HepG2 (cell line): Measurements from ENCODE around the gene RCC1. TPM values are rescaled to one million over a fixed set of nuclear protein-coding genes. Genes with fewer than 3 reads are reported as not detected.

ENCODE experiments used
- ATAC-seq: fragments of 200-7000 bp; cut with Tn5 transposase; 3 replicates; pipeline ENCODE4 v1.9.1; 2020; ENCODE audit warnings: mild to moderate bottlenecking, moderate library complexity
- BruUV-seq: library from RNA; stranded (reverse); fragments of 400-500 nt; replicated peaks from 2 replicates; lab custom pipeline; 2021; lab: Mats Ljungman, UMichigan
- CTCF ChIA-PET: fragments of 300-600 bp; formaldehyde crosslinking; extraction: SDS; loops from one replicate; lab custom pipeline; 2021; ENCODE audit warnings: low total read pairs, inconsistent platforms, low intra/inter-chr PET ratio; lab: Yijun Ruan, JAX
- POLR2A ChIA-PET: fragments of 350-600 bp; sonication (Branson Sonifier 250); formaldehyde crosslinking; loops from one replicate; lab custom pipeline; 2020; ENCODE audit warnings: antibody characterized with exemption, inconsistent platforms; lab: Yijun Ruan, JAX
- DNase-seq: peaks from one replicate; pipeline ENCODE4 v3.0.0-alpha.2; 2015; ENCODE audit warnings: low spot score
- FAIRE-seq: peaks from 3 replicates; lab custom pipeline; 2011; peaks lifted over from hg19 to GRCh38; lab: Jason Lieb, UNC
- H2AFZ ChIP-seq: one replicate; pipeline ENCODE4 v1.6.1; 2011; ENCODE audit warnings: low read length, inconsistent platforms
- H3K27ac ChIP-seq: fragments of 300-600 bp; 3 replicates; pipeline ENCODE4 v1.8.0; 2011; ENCODE audit warnings: mixed run types, mild to moderate bottlenecking, mixed read lengths, low read length, inconsistent platforms; ENCODE audit not compliant: insufficient read depth; ENCODE audit errors: extremely low read length
- H3K27me3 ChIP-seq, 2 experiments: fragments of 200-600 bp in 1 of 2; 2 replicates in 1 of 2; 3 replicates in 1 of 2; pipeline versions ENCODE4 v1.6.0 to v1.8.0; 2011; ENCODE audit warnings: low read length in 2 of 2, mild to moderate bottlenecking in 2 of 2, moderate library complexity in 2 of 2, inconsistent platforms in 1 of 2; ENCODE audit not compliant: insufficient read depth in 2 of 2, control insufficient read depth in 1 of 2
- H3K36me3 ChIP-seq, 2 experiments: fragments of 200-600 bp in 1 of 2; replicated peaks in 1 of 2; 2 replicates in 1 of 2; 3 replicates in 1 of 2; pipeline versions ENCODE4 v1.5.1 to v1.8.0; 2011; ENCODE audit warnings: low read length in 2 of 2, inconsistent platforms in 1 of 2; ENCODE audit not compliant: insufficient read depth in 2 of 2, control insufficient read depth in 1 of 2
- H3K4me1 ChIP-seq: 2 replicates; pipeline ENCODE4 v1.5.1; 2012; ENCODE audit warnings: low read length, inconsistent platforms; ENCODE audit not compliant: insufficient read depth
- H3K4me2 ChIP-seq: 2 replicates; pipeline ENCODE4 v1.6.0; 2011; ENCODE audit warnings: low read depth, low read length, inconsistent platforms
- H3K4me3 ChIP-seq, 3 experiments: fragments of 200-600 bp in 1 of 3; sonication (generic), shearing (Covaris generic) in 1 of 3; replicated peaks in 1 of 3; 2 replicates each; pipeline ENCODE4 v1.5.1; 2011 to 2016; ENCODE audit warnings: low read length in 3 of 3, inconsistent platforms in 2 of 3, low read depth in 2 of 3, mild to moderate bottlenecking in 2 of 3, control low read depth in 1 of 3, mixed read lengths in 1 of 3; ENCODE audit not compliant: insufficient read depth in 1 of 3
- H3K79me2 ChIP-seq: one replicate; pipeline ENCODE4 v1.6.1; 2011; ENCODE audit warnings: low read length, inconsistent platforms; ENCODE audit not compliant: insufficient read depth
- H3K9ac ChIP-seq: 2 replicates; pipeline ENCODE4 v1.6.0; 2011; ENCODE audit warnings: mild to moderate bottlenecking, low read depth, low read length, inconsistent platforms; ENCODE audit not compliant: insufficient read depth
- H3K9me3 ChIP-seq: 2 replicates; pipeline ENCODE4 v1.5.1; 2012; ENCODE audit warnings: mild to moderate bottlenecking, low read length
- H4K20me1 ChIP-seq: 2 replicates; pipeline ENCODE4 v1.6.0; 2011; ENCODE audit warnings: inconsistent platforms, mild to moderate bottlenecking, low read length, moderate library complexity; ENCODE audit not compliant: insufficient read depth
- ADNP ChIP-seq: sonication (generic); formaldehyde crosslinking; IDR thresholded peaks from 2 replicates; pipeline ENCODE4 v1.4.0; 2020; ENCODE audit warnings: missing genetic modification reagents
- HMG20A ChIP-seq: IDR thresholded peaks from 2 replicates; pipeline ENCODE4 v1.6.1; 2016; ENCODE audit warnings: borderline replicate concordance
- MXD4 ChIP-seq: IDR thresholded peaks from 2 replicates; pipeline ENCODE4 v1.6.1; 2016; ENCODE audit warnings: mild to moderate bottlenecking, missing biosample characterization, missing genetic modification reagents
- RBM22 ChIP-seq: fragments of 200-400 bp; formaldehyde crosslinking; optimal IDR thresholded peaks from 2 replicates; pipeline ENCODE3; 2017; ENCODE audit warnings: mild to moderate bottlenecking, low read length, moderate library complexity
- ZKSCAN8 ChIP-seq: IDR thresholded peaks from 2 replicates; pipeline ENCODE4 v1.6.1; 2016; ENCODE audit warnings: borderline replicate concordance, missing genetic modification reagents, missing compliant biosample characterization
- ZNF563 ChIP-seq: sonication (generic); formaldehyde crosslinking; IDR thresholded peaks from 2 replicates; pipeline ENCODE4 v1.8.0; 2022; ENCODE audit warnings: mild to moderate bottlenecking, moderate library complexity, missing genetic modification reagents
- WGBS: methylation state at CpG from one replicate; pipeline ENCODE4 v1.1.6; 2017; ENCODE audit warnings: low lambda C conversion rate; 5-methylcytosine and 5-hydroxymethylcytosine counted together
- in situ Hi-C: cut with HindIII; loops from 2 replicates; pipeline ENCODE4 v1.10.0; 2017; ENCODE audit warnings: low pct_unique_long_range_greater_than_20kb; ENCODE audit not compliant: extremely low pct_ligation_motif_present
- intact Hi-C: fragments of 100-400 bp; cut with micrococcal nuclease; formaldehyde crosslinking; loops from one replicate; pipeline ENCODE4 v1.10.0; 2022; ENCODE audit not compliant: unreplicated experiment
- polyA plus RNA-seq, 8 experiments: library from polyadenylated mRNA; depleted of rRNA in 3 of 8; stranded (reverse) in 7 of 8; unstranded in 1 of 8; fragments of >200 nt; fragmentation: Illumina TruSeq in 4 of 8; extraction: Trizol in 4 of 8; gene quantifications; 2 replicates each; pipeline versions ENCODE4 v1.2.1 to v1.2.3, GENCODE V29; 2011 to 2016; ENCODE audit warnings: low read depth in 4 of 8, missing spikeins in 1 of 8, mixed read lengths in 1 of 8; ENCODE audit not compliant: insufficient read depth in 1 of 8
- total RNA-seq, 5 experiments: library from RNA; depleted of rRNA; stranded (reverse); fragments of >200 nt; fragmentation: Illumina TruSeq; extraction: Trizol; gene quantifications; 2 replicates each; pipeline ENCODE4 v1.2.3, GENCODE V29; 2016; ENCODE audit warnings: low read depth in 1 of 5
- TF ChIP-seq, protein P1 (sequence below): sonication (generic); formaldehyde crosslinking; IDR thresholded peaks from 2 replicates; pipeline ENCODE4 v1.5.1; 2020; ENCODE audit warnings: missing genetic modification reagents, mild to moderate bottlenecking, borderline replicate concordance
- TF ChIP-seq, protein P2 (sequence below): sonication (generic); formaldehyde crosslinking; IDR thresholded peaks from 2 replicates; pipeline ENCODE4 v1.8.0; 2022; ENCODE audit warnings: missing genetic modification reagents, mild to moderate bottlenecking, moderate library complexity, borderline replicate concordance

Gene RCC1
- total and polyA plus RNA-seq, 2 of the 13 experiments (the other 11 are each of a cell fraction or from before 2014, with no cell fraction given): 47.2 to 80.8 TPM

DNA sequence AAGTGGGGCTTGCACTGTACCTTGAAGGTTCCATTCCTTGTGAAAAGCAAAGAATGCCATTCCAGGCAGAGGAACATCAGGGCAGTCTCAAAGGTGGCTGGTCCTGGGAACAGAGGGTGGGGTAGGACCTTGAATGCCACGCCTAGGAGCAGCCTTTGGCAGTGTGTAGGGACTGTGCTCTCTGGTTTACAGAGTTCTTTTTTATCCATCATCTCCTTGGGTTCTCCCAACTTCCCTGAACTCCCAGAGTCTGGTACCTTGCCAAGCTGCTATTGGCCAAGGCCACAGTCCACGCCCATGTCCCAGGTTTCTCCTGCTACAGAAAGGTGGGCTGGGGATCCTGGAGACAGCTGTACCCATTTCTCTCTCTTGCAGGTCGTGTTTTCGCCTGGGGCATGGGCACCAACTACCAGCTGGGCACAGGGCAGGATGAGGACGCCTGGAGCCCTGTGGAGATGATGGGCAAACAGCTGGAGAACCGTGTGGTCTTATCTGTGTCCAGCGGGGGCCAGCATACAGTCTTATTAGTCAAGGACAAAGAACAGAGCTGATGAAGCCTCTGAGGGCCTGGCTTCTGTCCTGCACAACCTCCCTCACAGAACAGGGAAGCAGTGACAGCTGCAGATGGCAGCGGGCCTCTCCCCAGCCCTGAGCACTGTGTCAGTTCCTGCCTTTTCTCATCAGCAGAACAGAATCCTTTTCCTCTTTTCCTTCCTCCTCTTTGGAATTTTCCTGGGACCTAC lies 31.8 kb downstream of the RCC1 start (continued):
- no peak for TF ChIP-seq ZNF563 (CRISPR knock-in tag)
- TF ChIP-seq ZKSCAN8 (CRISPR knock-in tag): no peak
- TF ChIP-seq HMG20A (CRISPR knock-in tag): no peak
- no peak for TF ChIP-seq MXD4 (CRISPR knock-in tag)
- TF ChIP-seq, protein P1, sequence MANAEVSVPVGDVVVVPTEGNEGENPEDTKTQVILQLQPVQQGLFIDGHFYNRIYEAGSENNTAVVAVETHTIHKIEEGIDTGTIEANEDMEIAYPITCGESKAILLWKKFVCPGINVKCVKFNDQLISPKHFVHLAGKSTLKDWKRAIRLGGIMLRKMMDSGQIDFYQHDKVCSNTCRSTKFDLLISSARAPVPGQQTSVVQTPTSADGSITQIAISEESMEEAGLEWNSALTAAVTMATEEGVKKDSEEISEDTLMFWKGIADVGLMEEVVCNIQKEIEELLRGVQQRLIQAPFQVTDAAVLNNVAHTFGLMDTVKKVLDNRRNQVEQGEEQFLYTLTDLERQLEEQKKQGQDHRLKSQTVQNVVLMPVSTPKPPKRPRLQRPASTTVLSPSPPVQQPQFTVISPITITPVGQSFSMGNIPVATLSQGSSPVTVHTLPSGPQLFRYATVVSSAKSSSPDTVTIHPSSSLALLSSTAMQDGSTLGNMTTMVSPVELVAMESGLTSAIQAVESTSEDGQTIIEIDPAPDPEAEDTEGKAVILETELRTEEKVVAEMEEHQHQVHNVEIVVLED (CRISPR knock-in tag): no peak

DNA sequence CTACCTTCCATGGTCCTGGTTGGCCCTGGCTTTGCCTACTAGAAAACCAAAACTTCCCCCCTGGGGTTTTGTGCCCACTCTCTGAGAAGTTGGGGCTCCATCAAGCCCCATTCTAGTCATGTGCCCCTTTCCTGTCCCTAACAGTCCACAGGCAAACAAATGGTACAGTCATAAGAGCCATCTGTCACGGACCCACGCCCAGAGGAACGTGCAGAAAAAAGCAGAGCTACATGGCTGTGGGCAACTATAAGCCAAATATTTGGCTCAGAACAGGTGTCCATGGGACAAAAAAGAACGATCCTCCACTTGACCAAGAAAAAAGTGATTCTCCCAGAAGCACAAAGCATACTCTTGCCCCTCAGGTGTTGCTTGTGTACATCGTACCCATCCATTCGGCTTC lies 32.4 kb downstream of the RCC1 start:
- POLR2A ChIA-PET: no interaction called here
- H3K27me3 ChIP-seq: no peaks in the 10 kb centered on the region

More for the DNA sequence above, 32.4 kb downstream of the RCC1 start:
- CTCF ChIA-PET: no interaction called here
- Histone ChIP-seq H3K4me3 (no peak overlapping the region), H3K4me2 (no peak overlapping the region), H3K9me3 (no peaks in the 10 kb centered on the region), H3K36me3 (peaks cover 27 to 43% of the 10 kb centered on the region in 2 experiments), H3K27ac (no peak overlapping the region), H2AFZ (no peak overlapping the region), H3K9ac (no peak overlapping the region), H3K79me2 (no peaks in the 10 kb centered on the region), H4K20me1 (no peaks in the 10 kb centered on the region), H3K4me1 (peaks cover 10% of the 10 kb centered on the region; the same call in 1 of the 2 replicates)
- TSS peak; percentile 74 for BruUV-seq
- ATAC-seq (no peak), DNase-seq (no peak), FAIRE-seq (no peak)
- TF ChIP-seq ADNP (no peak), RBM22 (peak; percentile 35)
- TF ChIP-seq, protein P2, sequence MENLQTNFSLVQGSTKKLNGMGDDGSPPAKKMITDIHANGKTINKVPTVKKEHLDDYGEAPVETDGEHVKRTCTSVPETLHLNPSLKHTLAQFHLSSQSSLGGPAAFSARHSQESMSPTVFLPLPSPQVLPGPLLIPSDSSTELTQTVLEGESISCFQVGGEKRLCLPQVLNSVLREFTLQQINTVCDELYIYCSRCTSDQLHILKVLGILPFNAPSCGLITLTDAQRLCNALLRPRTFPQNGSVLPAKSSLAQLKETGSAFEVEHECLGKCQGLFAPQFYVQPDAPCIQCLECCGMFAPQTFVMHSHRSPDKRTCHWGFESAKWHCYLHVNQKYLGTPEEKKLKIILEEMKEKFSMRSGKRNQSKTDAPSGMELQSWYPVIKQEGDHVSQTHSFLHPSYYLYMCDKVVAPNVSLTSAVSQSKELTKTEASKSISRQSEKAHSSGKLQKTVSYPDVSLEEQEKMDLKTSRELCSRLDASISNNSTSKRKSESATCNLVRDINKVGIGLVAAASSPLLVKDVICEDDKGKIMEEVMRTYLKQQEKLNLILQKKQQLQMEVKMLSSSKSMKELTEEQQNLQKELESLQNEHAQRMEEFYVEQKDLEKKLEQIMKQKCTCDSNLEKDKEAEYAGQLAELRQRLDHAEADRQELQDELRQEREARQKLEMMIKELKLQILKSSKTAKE (CRISPR knock-in tag): no peak
- intact Hi-C loops: no loop called here
- in situ Hi-C loops: no loop called here
- 97% methylated on average over 6 of the region's 6 CpGs for WGBS
